NCI-H128 (cell line): ENCODE data around the gene NAV2.

Experiments
- DNase-seq: peaks from one replicate; lab custom pipeline; 2025; ENCODE audit not compliant: unreplicated experiment; lab: John Stamatoyannopoulos, UW

The NAV2 gene

DNA sequence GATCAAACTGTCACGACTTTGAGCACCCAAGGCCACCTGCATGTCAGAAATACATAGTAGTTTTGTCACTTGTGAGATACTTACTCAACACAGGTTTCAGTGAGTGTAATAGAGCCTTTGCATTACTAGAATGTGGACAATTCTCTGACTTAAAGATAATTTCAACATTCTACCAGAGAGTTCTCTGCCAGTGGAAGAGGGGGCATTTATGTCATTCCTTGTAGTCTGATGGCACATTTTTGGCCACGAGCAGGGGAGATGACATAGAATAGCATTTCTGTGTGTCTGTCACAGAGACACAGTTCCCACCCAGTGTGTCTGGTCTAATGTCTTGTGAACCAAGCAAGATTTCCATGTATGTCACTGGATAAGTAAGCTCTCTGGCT is 335.1 kb downstream of the NAV2 start:
- DNase-seq: no peak

DNA sequence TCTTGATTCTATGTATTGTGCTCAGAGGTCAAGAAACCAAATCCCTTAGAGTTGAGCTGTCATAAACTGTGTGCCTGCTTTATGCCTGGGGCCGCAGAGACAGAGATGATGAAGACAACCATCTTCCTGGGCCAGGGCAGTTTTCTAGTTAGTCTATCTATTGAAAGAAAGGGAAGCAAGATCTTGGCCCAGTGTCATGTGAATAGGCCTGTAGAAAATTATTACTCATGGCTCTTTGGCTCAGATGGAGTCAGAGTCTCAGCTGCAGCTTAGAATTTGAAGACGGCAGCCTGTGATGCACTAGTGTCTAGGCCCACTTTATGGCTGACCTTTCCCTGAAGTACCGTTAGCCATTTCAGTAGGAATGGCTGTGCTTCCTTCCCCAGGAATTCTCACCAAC is 335.6 kb downstream of the NAV2 start:
- no peak for DNase-seq

DNA sequence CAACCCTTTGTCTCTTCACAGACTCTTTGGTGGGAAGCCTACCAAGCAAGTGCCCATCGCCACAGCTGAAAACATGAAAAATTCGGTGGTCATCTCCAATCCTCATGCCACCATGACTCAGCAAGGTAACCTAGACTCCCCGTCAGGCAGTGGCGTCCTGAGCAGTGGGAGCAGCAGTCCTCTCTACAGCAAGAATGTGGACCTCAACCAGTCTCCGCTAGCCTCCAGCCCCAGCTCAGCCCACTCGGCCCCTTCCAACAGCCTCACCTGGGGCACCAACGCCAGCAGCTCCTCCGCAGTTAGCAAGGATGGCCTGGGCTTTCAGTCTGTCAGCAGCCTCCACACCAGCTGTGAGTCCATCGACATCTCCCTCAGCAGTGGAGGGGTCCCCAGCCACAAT is 336.1 kb downstream of the NAV2 start:
- DNase-seq: no peak

- no peak for DNase-seq
Measured at GRCh38 chr11:20049231-20049630, 336.6 kb downstream of the NAV2 start.

DNA sequence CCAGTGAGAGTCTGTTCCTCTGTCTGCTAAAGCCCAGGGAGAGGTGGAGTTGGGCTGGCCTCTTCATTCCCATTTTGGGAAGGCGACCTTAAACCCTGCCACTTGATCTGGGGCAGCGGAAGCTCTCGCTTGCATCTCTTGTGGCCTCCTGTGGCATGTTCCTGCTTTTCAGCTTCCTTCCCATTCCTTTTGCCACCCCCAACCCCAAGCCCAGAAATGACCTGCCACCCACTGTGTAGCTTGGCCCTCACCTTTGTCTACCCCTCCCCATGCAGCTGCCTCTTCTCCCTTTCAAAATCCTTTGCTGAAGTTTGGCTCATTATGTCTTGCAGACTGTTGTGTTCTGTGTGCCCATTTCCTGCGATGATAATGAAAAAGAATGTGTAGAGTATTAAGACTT is 337.4 kb downstream of the NAV2 start:
- no peak for DNase-seq

DNA sequence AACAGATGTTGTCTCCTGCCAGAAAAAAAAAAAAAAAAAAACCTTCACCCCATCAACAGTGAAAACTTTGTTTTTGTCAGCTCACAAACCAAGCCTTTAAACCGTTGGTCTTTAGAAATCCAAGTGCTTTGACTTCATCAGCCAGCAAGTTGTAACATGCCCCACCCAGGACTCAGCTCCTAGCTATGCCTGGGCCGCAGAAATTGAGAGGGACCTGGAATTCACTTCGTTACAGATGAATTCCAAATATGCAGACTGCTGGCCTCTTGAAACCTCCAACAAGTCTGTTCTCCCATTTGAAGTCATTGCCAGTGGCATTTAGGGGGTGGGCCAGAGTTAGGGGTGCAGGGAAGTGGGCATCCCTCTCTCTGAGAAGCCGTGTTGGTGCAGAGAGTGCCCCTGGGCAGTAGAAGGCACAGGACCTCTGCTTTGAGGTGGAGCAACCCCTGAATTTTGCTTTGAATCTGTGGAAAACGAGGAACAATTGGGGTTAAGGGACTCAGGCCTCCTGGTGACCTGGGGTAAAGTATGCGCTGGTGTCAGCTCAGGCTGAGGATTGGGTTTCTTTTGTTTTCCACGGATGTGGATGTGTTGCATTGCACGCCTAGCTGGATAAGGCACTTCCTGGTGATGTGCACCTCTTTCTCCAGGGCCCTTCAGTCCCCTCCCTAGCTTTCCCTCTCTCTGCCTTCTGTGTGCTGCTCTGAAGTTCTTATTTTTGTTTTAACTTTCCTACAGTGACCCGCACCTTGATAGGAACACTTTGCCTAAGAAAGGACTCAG is 338.1 kb downstream of the NAV2 start:
- DNase-seq: no peak

GRCh38 chr11:20051469-20052399 is 339.1 kb downstream of the NAV2 start:
- DNase-seq: no peak

- DNase-seq: no peak
Measured at GRCh38 chr11:20053572-20053971, 340.9 kb downstream of the NAV2 start.

GRCh38 chr11:20054584-20054983 is 341.9 kb downstream of the NAV2 start:
- no peak for DNase-seq

GRCh38 chr11:20055312-20055711 is 342.7 kb downstream of the NAV2 start:
- no peak for DNase-seq

DNA sequence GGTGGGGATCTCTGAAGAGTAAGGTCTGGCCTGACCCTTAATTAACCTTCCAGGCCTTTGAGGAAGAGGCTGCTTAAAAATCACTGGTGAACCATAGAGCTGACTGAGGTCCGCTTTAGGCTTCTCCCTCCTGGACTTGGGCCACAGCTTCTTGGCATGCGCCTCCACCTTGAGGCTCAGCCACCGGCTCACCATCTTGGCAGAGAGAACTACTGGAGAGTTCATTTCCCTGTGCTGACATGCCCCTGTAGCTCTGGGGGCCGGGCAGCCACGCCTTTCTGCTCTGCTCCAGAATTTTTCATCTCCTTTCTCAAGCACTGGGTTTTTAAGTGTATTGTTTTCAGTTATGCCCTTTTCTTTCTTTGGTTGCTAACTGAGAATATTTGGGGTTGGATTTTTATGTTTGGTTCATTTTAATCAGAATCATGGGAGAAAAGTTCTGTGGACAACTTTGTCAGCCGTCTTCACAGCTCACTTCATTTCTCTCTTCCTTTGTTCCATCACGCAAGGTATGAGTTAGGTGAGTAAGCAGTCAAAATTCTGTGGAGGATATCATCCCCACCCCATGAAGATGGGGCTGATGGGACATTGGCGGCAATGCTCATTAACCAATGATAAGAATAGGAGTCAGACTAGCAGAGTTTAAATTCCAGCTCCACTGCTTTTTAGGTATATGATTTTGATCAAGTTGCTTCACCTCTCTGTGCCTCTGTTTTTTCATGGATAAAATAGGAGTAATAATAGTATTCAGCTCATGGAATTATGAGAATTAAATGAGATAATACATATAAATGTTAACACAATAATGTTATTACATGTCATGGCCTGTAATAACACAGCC is 343.7 kb downstream of the NAV2 start:
- no peak for DNase-seq

GRCh38 chr11:20056950-20057943 is 344.6 kb downstream of the NAV2 start:
- no peak for DNase-seq

GRCh38 chr11:20058749-20059458 is 346.3 kb downstream of the NAV2 start:
- DNase-seq: no peak

DNA sequence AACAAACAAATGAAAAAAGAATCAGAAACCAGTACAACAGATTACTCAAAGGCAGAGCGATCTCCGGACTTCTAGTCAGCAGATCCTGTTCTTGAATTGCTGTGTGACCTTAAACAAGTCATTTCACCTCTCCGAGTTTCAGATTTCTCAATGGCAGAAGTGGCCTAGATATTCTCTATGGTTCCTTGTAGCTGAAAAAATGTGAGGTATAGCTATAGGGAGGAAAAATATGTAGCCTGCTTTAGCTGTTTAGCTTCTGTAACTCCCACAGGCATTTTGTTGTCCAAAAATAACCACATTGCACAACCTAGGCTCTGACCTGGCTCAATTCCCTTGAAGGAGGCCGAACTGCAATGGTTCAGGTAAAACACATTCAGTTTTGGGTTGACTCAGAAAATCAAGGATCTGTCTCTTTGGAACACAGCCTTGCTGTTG is 347.0 kb downstream of the NAV2 start:
- DNase-seq: no peak

DNA sequence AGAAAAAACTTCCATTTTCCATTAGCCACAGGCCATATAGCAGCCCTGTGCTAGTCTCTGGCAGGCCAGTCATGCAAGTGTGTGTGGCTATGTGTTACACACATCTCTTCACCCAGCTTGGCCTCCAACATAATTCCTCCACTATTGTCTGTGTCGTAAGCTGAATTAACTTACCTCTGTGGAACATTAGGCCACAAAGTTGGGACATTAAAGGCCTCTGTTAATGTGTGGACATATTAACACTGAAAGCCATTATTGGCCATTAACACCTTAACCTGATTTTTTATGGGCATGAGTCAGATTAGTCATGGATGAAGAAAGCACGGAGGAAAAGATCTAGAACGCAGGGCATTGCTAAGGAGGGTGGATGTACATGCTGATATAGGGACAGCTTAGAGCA is 347.5 kb downstream of the NAV2 start:
- DNase-seq: no peak

- no peak for DNase-seq
Measured at GRCh38 chr11:20060647-20061205, 348.1 kb downstream of the NAV2 start.

DNA sequence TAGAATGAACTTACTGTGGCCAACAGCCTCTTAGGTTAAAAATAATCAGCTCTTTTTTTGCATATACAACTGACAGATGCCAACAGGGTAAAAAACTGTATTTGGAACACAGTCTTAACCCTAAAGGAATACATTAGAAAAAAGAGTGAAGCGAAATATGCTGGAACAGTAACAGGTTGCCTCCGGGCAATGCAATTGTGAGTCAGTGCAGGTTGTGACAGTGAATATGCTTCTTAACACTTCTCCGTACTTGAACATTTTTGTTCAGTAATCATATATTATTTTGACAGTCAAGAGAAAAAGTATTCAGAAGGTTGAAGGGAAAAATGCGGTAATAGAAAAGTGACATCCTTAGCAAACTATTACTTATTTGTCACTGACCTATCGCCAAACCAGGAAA is 349.1 kb downstream of the NAV2 start:
- no peak for DNase-seq

- no peak for DNase-seq
Measured at GRCh38 chr11:20064961-20065405, 352.3 kb downstream of the NAV2 start.

- no peak for DNase-seq
Measured at GRCh38 chr11:20065406-20065805, 352.8 kb downstream of the NAV2 start.
